ENCODE results near the gene HES4.
A peak's percentile ranks its signal among the peaks of the same experiment; 100 is the strongest.

Gene HES4

GRCh38 chr1:983798-984475 is 16.0 kb downstream of the HES4 start:
- Histone ChIP-seq H3K36me3 (ENCODE audit: control insufficient read depth in 4 of 4, insufficient read depth in 4 of 4, low read length in 3 of 4) (no peaks in the 10 kb centered on the region), H3K4me1 (ENCODE audit: control extremely low read depth in 1 of 4, control insufficient read depth in 4 of 4, insufficient read depth in 4 of 4, low read length in 3 of 4) (peaks cover 0 to 1% (median 0%) of the 10 kb centered on the region in 4 experiments), H3K9me3 (ENCODE audit: control extremely low read depth in 1 of 5, control insufficient read depth in 4 of 5, insufficient read depth in 2 of 5, low read depth in 1 of 5, low read length in 4 of 5) (no peaks in the 10 kb centered on the region), H3K27ac (ENCODE audit: insufficient read depth in 1 of 2, low read depth in 1 of 2, low read length in 2 of 2, poor library complexity in 1 of 2, severe bottlenecking in 2 of 2) (no peak overlapping the region), H3K4me3 (ENCODE audit: control insufficient read depth in 1 of 7, extremely low read depth in 1 of 7, insufficient read depth in 4 of 7, low read depth in 2 of 7, low read length in 6 of 7) (no peak overlapping the region), H3K27me3 (replicated peaks in 2 of 5; ENCODE audit: control insufficient read depth in 4 of 5, insufficient read depth in 5 of 5, low read length in 4 of 5) (peaks cover 0 to 52% (median 13%) of the 10 kb centered on the region in 5 experiments)
- 39% methylated on average over 15 of the region's 29 CpGs for WGBS (ENCODE audit: insufficient coverage)
- CTCF ChIA-PET = interaction anchor here (0.7 to 6.5 kb wide), 18 partner anchors 9 to 308 kb away, joined by 3 to 58 read pairs (median 5); partner anchors contain the start of genes AGRN and PLEKHN1
- peak in 2 of 3 donors; percentile 40 to 50 for DNase-seq
- POLR2A ChIA-PET = interaction anchor here (1.4 kb wide), 1 partner anchor 14 kb away, joined by 3 read pairs; no protein-coding TSS in a partner anchor

GRCh38 chr1:982765-983436 is 17.0 kb downstream of the HES4 start:
- Histone ChIP-seq H3K27ac (ENCODE audit: insufficient read depth in 1 of 2, low read depth in 1 of 2, low read length in 2 of 2, poor library complexity in 1 of 2, severe bottlenecking in 2 of 2) (no peak overlapping the region), H3K36me3 (ENCODE audit: control insufficient read depth in 4 of 4, insufficient read depth in 4 of 4, low read length in 3 of 4) (no peaks in the 10 kb centered on the region), H3K9me3 (ENCODE audit: control extremely low read depth in 1 of 5, control insufficient read depth in 4 of 5, insufficient read depth in 2 of 5, low read depth in 1 of 5, low read length in 4 of 5) (no peaks in the 10 kb centered on the region), H3K27me3 (replicated peaks in 2 of 5; ENCODE audit: control insufficient read depth in 4 of 5, insufficient read depth in 5 of 5, low read length in 4 of 5) (peaks cover 0 to 47% (median 10%) of the 10 kb centered on the region in 5 experiments), H3K4me3 (ENCODE audit: control insufficient read depth in 1 of 7, extremely low read depth in 1 of 7, insufficient read depth in 4 of 7, low read depth in 2 of 7, low read length in 6 of 7) (no peak overlapping the region), H3K4me1 (ENCODE audit: control extremely low read depth in 1 of 4, control insufficient read depth in 4 of 4, insufficient read depth in 4 of 4, low read length in 3 of 4) (peaks cover 0 to 1% (median 0%) of the 10 kb centered on the region in 4 experiments)
- ChIA-PET CTCF (interaction anchor here (1.2 to 6.5 kb wide), 11 partner anchors 10 to 267 kb away, joined by 4 to 58 read pairs (median 5); partner anchors contain the start of genes AGRN and PLEKHN1), POLR2A (interaction anchor here (1.4 kb wide), 1 partner anchor 15 kb away, joined by 3 read pairs; no protein-coding TSS in a partner anchor)
- DNase-seq = no peak
- WGBS (ENCODE audit: insufficient coverage) = 87% methylated on average over 43 of the region's 43 CpGs

GRCh38 chr1:981955-982558 is 17.8 kb downstream of the HES4 start, which contains the start of gene PERM1:
TSS of gene PERM1 (minus strand) at chr1:982093. CDS start at chr1:981029, 1,064 bp downstream.
- DNase-seq = no peak
- ChIA-PET POLR2A (interaction anchor here (0.9 kb wide), 1 partner anchor 13 kb away, joined by 3 read pairs; no protein-coding TSS in a partner anchor), CTCF (interaction anchor here (1.2 to 6.5 kb wide), 11 partner anchors 11 to 268 kb away, joined by 3 to 58 read pairs (median 5); partner anchors contain the start of genes AGRN, ISG15 and PLEKHN1)
- Histone ChIP-seq H3K9me3 (ENCODE audit: control extremely low read depth in 1 of 5, control insufficient read depth in 4 of 5, insufficient read depth in 2 of 5, low read depth in 1 of 5, low read length in 4 of 5) (no peaks in the 10 kb centered on the region), H3K4me1 (ENCODE audit: control extremely low read depth in 1 of 4, control insufficient read depth in 4 of 4, insufficient read depth in 4 of 4, low read length in 3 of 4) (peaks cover 0 to 1% (median 0%) of the 10 kb centered on the region in 4 experiments), H3K27me3 (replicated peaks in 2 of 5; ENCODE audit: control insufficient read depth in 4 of 5, insufficient read depth in 5 of 5, low read length in 4 of 5) (peaks cover 0 to 47% (median 10%) of the 10 kb centered on the region in 5 experiments), H3K36me3 (ENCODE audit: control insufficient read depth in 4 of 4, insufficient read depth in 4 of 4, low read length in 3 of 4) (no peaks in the 10 kb centered on the region), H3K27ac (ENCODE audit: insufficient read depth in 1 of 2, low read depth in 1 of 2, low read length in 2 of 2, poor library complexity in 1 of 2, severe bottlenecking in 2 of 2) (no peak within 1 kb of the TSS), H3K4me3 (ENCODE audit: control insufficient read depth in 1 of 7, extremely low read depth in 1 of 7, insufficient read depth in 4 of 7, low read depth in 2 of 7, low read length in 6 of 7) (no peak within 1 kb of the TSS)
- WGBS (ENCODE audit: insufficient coverage) = 67% methylated on average over 28 of the region's 28 CpGs

GRCh38 chr1:981491-981954 is 18.4 kb downstream of the HES4 start:
- WGBS (ENCODE audit: insufficient coverage) = 92% methylated on average over 18 of the region's 21 CpGs
- no peak for DNase-seq
- CTCF ChIA-PET = interaction anchor here (1.2 to 6.5 kb wide), 7 partner anchors 11 to 81 kb away, joined by 3 to 58 read pairs (median 6); partner anchors contain the start of genes AGRN and ISG15
- Histone ChIP-seq H3K9me3 (ENCODE audit: control extremely low read depth in 1 of 5, control insufficient read depth in 4 of 5, insufficient read depth in 2 of 5, low read depth in 1 of 5, low read length in 4 of 5) (no peaks in the 10 kb centered on the region), H3K4me1 (ENCODE audit: control extremely low read depth in 1 of 4, control insufficient read depth in 4 of 4, insufficient read depth in 4 of 4, low read length in 3 of 4) (peaks cover 0 to 1% (median 0%) of the 10 kb centered on the region in 4 experiments), H3K27ac (ENCODE audit: insufficient read depth in 1 of 2, low read depth in 1 of 2, low read length in 2 of 2, poor library complexity in 1 of 2, severe bottlenecking in 2 of 2) (no peak overlapping the region), H3K36me3 (ENCODE audit: control insufficient read depth in 4 of 4, insufficient read depth in 4 of 4, low read length in 3 of 4) (no peaks in the 10 kb centered on the region), H3K4me3 (ENCODE audit: control insufficient read depth in 1 of 7, extremely low read depth in 1 of 7, insufficient read depth in 4 of 7, low read depth in 2 of 7, low read length in 6 of 7) (no peak overlapping the region), H3K27me3 (replicated peaks in 2 of 5; ENCODE audit: control insufficient read depth in 4 of 5, insufficient read depth in 5 of 5, low read length in 4 of 5) (peaks cover 0 to 43% (median 10%) of the 10 kb centered on the region in 5 experiments)
- POLR2A ChIA-PET = interaction anchor here (0.9 kb wide), 1 partner anchor 14 kb away, joined by 3 read pairs; no protein-coding TSS in a partner anchor

- ChIA-PET POLR2A (interaction anchor here (0.9 kb wide), 1 partner anchor 14 kb away, joined by 3 read pairs; no protein-coding TSS in a partner anchor), CTCF (interaction anchor here (0.9 to 6.5 kb wide), 8 partner anchors 12 to 82 kb away, joined by 3 to 58 read pairs (median 5); partner anchors contain the start of gene ISG15)
- Histone ChIP-seq H3K36me3 (ENCODE audit: control insufficient read depth in 4 of 4, insufficient read depth in 4 of 4, low read length in 3 of 4) (no peaks in the 10 kb centered on the region), H3K9me3 (ENCODE audit: control extremely low read depth in 1 of 5, control insufficient read depth in 4 of 5, insufficient read depth in 2 of 5, low read depth in 1 of 5, low read length in 4 of 5) (no peaks in the 10 kb centered on the region), H3K4me1 (ENCODE audit: control extremely low read depth in 1 of 4, control insufficient read depth in 4 of 4, insufficient read depth in 4 of 4, low read length in 3 of 4) (peaks cover 0 to 8% (median 6%) of the 10 kb centered on the region in 4 experiments), H3K4me3 (ENCODE audit: control insufficient read depth in 1 of 7, extremely low read depth in 1 of 7, insufficient read depth in 4 of 7, low read depth in 2 of 7, low read length in 6 of 7) (no peak overlapping the region), H3K27ac (ENCODE audit: insufficient read depth in 1 of 2, low read depth in 1 of 2, low read length in 2 of 2, poor library complexity in 1 of 2, severe bottlenecking in 2 of 2) (no peak overlapping the region), H3K27me3 (replicated peaks in 2 of 5; ENCODE audit: control insufficient read depth in 4 of 5, insufficient read depth in 5 of 5, low read length in 4 of 5) (peaks cover 0 to 40% (median 9%) of the 10 kb centered on the region in 5 experiments)
- DNase-seq = no peak
- WGBS (ENCODE audit: insufficient coverage) = 86% methylated on average over 32 of the region's 35 CpGs
Measured at GRCh38 chr1:980602-981395, 19.1 kb downstream of the HES4 start.

- Histone ChIP-seq H3K27me3 (replicated peaks in 2 of 5; ENCODE audit: control insufficient read depth in 4 of 5, insufficient read depth in 5 of 5, low read length in 4 of 5) (peaks cover 0 to 40% (median 4%) of the 10 kb centered on the region in 5 experiments), H3K27ac (ENCODE audit: insufficient read depth in 1 of 2, low read depth in 1 of 2, low read length in 2 of 2, poor library complexity in 1 of 2, severe bottlenecking in 2 of 2) (no peak overlapping the region), H3K9me3 (ENCODE audit: control extremely low read depth in 1 of 5, control insufficient read depth in 4 of 5, insufficient read depth in 2 of 5, low read depth in 1 of 5, low read length in 4 of 5) (no peaks in the 10 kb centered on the region), H3K4me3 (ENCODE audit: control insufficient read depth in 1 of 7, extremely low read depth in 1 of 7, insufficient read depth in 4 of 7, low read depth in 2 of 7, low read length in 6 of 7) (no peak overlapping the region), H3K4me1 (ENCODE audit: control extremely low read depth in 1 of 4, control insufficient read depth in 4 of 4, insufficient read depth in 4 of 4, low read length in 3 of 4) (peaks cover 0 to 10% (median 7%) of the 10 kb centered on the region in 4 experiments), H3K36me3 (ENCODE audit: control insufficient read depth in 4 of 4, insufficient read depth in 4 of 4, low read length in 3 of 4) (no peaks in the 10 kb centered on the region)
- DNase-seq = no peak
- ChIA-PET POLR2A (no interaction called here), CTCF (interaction anchor here (0.9 to 6.5 kb wide), 5 partner anchors 13 to 83 kb away, joined by 3 to 58 read pairs (median 5); no protein-coding TSS in a partner anchor)
- 92% methylated on average over 11 of the region's 13 CpGs for WGBS (ENCODE audit: insufficient coverage)
Measured at GRCh38 chr1:980137-980571, 19.7 kb downstream of the HES4 start.
